DMS 273 (cell line): Measurements from ENCODE around the gene ADCK1.
"Not testable (repeated sequence)": the region's sequence is repeated elsewhere in the genome, so short reads cannot be mapped to it uniquely, and the experiment has no call there.

ENCODE experiments used
- DNase-seq: peaks from one replicate; lab custom pipeline; 2025; ENCODE audit not compliant: unreplicated experiment; lab: John Stamatoyannopoulos, UW

Gene ADCK1

DNA sequence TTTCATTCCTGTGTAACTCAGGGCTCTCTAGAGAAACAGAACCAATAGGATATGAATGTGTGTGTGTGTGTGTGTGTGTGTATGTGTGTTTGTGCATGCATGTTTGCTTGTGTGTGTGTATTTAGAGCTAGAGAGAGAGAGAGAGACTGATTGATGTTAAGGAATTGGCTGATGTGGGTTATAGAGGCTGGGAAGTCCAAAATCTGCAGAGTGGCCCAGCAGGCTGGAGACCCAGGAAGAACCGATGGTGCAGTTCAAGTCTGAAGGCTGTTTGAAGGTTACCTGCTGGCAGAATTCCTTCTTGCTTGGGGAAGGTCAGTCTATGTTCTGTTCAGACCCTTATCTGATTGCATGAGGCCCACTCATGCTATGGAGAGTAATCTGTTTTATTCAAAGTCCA, 64.7 kb downstream of the ADCK1 start:
- DNase-seq, result no peak

DNA sequence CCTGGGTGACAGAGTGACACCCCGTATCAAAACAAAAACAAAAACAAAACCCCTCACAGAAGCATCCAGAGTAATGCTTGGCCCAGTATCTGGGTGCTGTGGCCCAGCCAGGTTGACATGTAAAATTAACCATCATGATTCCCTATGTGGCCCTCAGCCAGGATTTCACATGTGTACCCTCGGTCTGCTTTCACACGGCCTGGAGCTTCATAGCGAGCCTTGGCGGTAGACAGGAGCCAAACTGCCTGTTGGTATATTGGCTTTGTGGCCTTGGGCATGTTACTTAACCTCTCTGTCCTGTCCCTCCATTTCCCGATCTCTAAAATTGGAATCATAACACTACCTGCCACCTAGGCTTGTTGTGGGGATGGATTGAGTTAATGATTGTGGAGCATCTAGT, 65.5 kb downstream of the ADCK1 start:
- no peak for DNase-seq

DNA sequence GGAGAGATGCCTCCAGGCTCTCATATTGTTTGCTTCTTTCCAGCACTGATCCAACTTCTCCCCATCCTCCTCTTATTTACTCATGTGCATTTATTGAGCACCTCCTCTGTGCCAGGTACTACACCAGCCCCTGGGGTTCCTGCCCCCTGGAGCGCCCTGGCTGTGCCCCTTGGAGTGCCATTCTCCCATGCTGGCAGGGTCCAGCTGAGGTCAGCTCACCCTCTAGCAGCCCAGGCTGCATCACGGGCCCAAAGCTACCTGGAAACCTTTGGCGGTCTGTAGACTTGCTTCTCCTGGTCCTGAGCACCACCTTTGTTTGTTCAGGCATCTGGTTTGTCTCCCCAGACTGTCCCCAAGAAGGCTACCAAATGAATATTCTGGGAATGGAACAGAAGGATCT, 67.0 kb downstream of the ADCK1 start:
- DNase-seq, result no peak

DNA sequence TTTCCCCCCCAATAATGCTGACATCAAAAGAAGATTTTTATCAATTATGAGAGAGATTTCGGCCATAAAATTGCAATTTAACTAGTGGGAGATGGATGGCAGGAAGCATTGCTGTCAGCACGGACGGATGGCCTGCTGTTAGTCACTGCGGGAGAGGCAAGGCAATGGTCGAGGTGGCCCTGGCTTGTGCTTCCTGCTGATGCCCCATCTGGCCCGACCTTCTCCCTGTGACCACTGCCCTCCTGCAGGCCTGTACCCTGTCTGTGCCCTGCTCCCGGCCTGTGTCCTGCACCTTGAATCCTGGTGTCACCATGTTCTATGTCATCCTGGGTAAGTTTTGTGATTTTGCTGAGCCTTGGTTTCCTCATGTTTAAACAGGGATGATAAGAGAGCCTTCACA, 67.6 kb downstream of the ADCK1 start:
- DNase-seq, result no peak

DNA sequence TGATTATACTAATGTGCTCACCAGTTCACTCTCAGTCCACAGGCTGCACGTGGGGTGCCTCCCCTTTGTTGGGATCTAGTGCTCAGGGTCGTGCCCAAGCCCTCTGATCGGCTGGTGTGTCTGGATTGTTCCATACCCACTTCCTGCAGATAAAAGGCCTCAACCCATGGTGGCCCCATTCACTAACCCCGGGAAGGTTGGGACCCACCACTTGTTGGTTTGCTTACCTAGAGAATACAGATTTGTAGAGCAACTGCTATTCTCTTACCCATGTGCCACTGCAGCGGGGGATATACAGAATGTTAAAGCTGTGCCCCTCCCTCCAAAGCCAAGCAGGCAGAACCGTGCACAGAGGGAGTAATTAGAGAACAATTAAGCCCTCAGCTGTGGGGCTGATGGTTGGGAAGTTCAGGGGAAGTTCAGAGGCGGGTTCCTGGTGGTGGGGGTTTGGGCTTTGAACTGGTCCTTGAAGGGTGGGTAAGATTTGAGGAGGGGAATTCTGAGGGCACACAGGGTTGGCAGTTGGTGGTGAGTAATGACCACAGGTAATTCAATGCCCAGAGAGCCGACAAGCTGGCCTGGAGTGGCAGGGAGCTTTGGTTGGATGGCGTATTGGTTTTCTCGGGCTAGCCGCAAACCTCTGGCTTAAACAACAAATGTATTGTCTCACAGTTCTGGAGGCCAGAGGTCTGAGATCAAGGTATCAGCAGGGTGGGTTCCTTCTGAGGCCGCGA, 68.8 kb downstream of the ADCK1 start:
- peak; percentile 60 for DNase-seq

DNA sequence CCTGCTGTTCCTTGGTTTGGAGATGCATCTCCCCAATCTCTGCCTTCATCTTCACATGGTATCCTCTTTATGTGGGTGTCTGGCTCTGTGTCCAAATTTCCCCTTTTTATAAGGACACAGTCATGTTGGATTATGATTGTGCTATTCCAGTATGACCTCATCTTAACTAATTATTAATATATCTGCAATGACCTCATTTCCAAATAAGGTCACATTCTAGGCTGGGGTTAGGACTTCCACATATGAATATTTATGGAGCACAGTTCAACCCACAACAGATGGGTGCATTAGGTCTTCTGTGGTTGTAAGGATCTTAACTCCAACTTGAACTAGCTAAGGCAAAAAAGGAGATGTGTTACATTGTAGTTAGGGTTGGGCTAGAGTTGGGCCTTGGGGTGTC, 69.4 kb downstream of the ADCK1 start:
- peak; percentile 72 for DNase-seq

DNA sequence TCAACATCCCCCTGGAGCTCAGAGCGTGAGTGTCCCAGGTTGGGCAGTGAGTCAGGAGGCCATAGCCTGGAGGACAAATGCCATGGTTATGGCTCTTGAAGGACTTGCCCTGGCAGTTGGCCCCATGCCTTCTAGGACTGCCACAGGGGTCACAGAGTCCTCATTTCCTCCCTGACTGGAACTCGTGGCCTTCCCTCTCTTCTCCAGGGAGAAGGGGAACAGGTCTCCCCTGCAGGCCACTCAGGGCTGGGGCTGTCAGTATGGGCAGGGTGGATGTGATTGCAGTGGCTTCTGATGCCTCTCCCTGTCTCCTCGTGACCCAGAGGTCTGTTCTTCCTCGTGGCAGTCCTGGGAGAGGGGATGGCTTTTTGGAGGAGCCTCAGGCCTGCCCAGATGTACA, 70.7 kb downstream of the ADCK1 start:
- DNase-seq, result no peak

DNA sequence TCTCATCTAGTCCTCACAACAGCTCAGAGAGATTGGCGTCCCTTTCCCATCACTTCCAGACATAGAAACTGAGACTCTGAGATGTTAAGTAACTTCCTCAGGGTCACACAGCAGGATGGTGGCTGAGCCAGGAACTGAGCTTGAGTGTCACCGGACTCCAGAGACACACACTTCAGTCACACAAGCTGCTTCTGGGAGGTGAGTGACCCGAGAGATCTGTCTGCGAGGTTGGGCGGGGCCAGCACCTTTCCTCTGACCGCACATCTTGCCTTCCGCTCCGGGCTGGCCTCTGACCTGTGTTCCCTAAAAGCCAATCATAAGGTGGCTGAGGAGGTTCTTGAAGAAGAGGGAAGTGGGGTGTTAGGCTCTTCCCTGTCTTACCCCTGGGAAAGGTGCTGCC, 72.2 kb downstream of the ADCK1 start:
- no peak for DNase-seq

DNA sequence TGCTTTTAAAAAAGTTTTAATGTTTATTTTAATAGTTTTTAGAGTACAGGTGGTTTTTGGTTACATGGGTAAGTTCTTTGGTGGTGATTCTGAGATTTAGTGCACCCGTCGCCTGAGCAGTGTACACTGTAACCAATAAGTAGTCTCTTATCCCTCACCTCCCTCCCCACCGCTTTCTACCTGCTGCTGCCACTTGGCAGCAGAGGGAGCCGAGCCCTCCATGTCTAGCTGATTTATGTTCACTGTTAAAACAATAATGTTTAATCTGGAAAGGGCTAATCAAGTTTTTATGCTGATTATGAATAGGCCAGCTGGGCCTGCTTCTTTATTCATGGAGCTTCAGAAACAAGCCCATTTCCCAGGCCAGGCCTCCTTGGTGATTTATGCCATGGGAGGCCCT, 73.1 kb downstream of the ADCK1 start:
- no peak for DNase-seq

DNA sequence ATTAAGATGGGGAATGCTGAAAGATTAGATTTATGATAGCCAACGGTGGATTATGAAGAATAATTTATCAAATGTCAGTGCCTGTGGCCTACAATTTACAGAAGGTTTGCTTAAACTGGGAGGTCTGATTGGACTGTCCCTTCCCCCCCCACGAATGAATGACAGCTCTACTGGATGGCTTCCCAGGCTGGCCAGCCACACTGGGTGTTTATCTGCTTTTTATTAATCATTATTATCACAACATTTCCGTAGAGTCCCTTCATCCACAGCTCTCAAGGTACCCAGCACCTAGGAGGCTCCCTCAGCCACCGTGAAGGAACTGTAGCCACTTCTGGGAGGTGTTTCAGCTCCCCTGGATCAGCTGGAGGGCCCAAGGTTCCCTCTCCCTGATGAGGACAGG, 78.9 kb downstream of the ADCK1 start:
- DNase-seq, result no peak

DNA sequence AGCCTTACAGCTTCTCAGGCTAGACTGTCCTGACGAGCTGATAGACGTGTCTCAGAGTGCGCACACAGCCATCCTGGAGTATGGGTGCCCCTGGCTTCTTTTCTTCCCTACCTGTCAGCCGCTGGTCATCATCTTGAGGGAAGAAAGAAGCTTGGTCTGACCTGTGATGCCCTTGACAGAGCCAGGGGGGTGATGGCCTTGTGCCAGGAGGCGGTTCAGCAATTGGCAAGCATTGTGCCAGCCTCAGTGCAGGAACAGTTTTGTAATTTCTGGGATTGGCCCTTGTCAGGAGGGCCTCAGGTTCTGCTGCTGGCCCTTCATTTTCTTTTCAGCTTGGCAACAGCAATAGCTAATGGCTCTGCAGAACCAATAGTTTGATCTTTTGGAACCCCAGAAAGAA, 80.1 kb downstream of the ADCK1 start:
- peak; percentile 19 for DNase-seq

DNA sequence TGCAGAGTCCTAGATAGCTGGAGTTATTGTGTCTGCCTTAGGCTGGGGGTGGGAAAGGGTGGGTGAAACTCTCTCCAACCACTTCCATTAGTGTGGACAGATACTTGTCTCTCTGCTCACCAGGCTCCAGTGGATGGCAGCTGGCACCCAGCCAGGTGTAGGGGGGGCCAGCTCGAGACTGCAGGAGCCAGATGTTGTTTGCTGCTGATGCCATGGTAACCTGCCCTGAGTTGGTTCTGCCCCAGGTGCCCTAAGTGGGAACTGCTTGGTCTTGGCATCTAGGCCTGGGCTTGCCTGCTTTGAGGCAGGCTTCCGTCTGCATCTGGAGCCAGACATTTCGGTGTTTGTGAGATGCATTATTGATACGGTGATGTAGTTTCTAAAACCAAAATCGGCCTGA, 82.2 kb downstream of the ADCK1 start:
- DNase-seq, result peak; percentile 96

DNA sequence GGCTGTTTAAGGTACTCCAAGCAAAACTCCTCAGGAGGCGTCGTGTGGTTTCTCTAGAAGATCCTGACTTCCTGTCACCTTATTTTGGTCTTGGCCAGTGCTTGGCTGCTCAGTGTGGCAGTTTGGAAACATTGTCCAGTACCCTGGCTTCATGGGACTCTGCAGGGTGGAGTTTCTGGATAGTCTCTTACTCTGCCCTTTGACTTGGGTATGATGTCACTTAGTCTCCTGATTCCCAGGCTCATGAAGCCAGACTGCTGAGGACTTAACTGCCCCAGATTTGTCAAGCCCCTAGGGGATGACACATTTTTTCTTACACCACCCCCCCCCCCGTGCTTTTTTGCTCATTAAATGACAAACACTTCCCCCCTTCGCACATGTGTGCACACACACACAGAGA, 82.7 kb downstream of the ADCK1 start:
- peak; percentile 51 for DNase-seq

DNA sequence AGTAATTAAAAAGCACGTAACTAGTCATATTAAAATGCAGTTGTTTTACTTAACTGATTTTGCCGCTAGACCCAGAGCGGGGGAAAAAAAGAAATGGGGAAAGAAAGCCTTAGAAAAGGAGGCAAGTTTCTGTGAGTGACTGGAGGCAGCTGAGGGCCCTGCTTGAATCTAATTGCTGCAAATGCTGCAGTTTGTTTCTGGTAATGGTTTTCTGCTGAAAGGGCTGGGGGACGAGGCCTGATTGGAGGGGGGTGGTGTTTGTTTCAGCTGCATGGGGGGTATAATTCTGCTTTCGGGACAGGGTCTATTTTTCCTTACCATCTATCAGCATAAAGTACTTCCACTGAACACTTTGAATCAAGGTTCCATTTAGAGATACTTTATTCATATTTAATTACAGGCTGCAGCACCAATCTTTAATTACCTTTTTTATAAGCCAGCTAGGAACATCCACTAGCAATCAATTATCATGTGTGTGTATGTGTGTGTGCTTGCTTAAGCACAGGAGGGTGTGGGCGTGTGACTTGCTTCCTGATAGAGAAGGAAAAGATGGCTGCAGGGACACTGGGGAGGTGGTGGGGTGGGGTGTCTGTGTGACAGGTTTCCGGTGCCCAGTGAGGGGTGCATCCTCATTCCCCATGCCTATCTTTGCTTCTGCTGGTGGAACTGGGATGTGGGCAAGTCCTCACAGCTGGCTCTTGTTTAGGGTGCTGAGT, 83.4 kb downstream of the ADCK1 start:
- peak; percentile 9 for DNase-seq

DNA sequence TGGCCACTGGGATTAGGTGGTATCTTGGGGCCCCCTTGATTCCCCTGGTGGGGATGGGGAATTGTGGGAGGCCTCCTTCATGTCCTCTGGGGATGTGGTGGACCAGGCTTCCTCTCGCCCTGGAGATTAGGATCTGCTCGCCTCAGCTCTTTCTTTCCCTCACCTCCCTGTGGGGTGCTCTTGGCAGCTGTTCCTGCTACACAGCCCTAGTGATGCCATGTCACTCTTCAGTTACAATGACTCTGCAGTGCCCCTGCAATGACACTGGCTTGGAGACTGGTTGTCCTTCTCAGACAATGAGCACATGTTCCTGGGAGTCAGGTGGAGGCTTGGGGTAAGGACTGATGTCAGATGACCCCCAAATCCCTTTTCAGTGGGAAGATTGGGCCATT, 83.9 kb downstream of the ADCK1 start:
- no peak for DNase-seq

DNA sequence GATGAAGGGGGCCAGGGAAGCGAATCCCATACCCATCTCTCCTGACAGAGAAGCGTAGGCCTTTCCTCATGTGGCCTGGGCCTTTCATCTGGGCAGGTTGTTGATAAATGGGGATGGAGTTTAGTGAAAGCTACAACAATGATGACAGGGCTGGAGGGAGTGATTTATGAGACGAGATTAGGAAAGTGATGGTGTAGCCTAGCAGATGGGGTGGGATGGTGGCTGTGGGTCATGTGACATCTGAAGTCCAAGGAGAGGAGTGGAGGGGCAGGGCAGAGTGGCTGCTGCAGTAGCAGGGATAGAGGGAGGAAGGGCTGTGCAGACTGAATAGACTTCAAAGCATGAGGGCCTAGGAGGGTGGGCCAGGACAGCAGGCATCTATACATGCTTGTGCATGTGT, 85.5 kb downstream of the ADCK1 start:
- peak; percentile 35 for DNase-seq

DNA sequence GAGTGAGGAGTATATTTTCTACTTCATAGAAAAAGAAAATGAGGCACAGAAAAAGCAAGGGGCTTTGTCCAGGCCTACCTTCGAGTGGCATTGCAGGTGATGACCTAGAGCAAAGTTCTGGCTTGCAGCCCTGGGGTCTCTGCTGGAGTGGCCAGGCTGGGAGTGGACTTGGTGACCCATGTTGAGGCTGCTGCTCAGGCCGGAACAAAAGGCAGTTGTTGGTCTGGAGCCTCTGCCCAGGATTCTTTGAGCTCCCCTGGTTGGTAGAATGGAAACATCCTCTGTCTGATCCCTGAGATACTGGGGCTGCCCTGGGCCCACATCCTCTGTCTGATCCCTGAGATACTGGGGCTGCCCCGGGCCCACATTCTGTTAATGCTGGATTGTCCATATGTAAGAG, 86.1 kb downstream of the ADCK1 start:
- no peak for DNase-seq

DNA sequence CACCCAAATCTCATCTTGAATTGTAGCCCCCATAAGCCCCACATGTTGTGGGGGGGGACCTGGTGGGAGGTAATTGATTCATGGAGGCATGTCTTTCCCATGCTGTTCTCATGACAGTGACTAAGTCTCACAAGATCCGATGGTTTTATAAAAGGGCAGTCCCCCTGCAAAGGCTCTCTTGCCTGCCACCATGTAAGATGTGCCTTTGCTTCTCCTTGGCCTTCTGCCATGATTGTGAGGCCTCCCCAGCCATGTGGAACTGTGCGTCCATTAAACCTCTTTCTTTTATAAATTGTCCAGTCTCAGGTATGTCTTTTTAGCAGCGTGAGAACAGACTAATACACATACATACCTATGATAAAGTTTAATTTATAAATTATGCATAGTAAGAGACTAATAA, 89.0 kb downstream of the ADCK1 start:
- not testable (repeated sequence) for DNase-seq

DNA sequence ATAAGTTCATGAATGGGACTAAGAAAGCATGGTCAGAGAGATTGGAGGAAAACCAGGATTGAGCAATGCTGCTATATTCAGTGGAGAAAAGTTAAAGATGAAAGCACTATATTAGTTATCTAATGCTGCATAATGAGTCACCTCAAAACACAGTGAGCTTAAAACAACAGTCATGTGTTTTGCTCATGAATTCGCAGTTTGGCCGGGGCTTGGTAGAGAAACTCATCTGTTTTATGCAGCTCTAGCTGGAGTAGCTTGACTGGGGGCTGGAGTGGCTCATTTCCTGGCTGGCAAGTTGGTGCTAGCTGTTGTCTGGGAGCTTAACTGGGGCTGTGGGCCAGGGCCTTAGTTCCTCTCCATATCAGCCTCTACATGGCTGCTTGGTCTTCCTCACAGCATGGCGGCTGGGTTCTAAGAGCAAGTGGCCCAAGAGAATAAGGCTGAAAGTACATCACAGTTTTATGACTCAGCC, 90.1 kb downstream of the ADCK1 start:
- DNase-seq, result no peak

DNA sequence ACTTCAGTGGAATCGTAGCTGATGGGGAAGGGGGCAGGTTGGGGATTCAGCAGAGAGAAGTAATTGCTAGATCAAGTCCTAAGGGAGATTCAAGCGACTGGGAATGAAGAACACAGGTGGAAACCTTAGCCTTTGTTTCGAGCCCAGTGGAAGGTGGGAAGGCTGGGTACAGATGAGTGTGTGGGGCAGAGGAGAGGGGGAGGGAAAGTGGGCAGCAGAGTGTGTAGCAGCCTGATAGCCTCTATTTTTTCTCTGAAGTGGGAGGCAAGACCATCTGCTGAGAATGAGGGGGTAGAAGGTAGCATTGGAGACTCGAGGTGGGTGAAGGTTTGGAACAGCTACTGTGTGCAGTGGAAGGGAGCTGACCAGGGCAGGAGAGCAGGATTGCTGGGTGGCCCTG, 91.0 kb downstream of the ADCK1 start:
- no peak for DNase-seq

DNA sequence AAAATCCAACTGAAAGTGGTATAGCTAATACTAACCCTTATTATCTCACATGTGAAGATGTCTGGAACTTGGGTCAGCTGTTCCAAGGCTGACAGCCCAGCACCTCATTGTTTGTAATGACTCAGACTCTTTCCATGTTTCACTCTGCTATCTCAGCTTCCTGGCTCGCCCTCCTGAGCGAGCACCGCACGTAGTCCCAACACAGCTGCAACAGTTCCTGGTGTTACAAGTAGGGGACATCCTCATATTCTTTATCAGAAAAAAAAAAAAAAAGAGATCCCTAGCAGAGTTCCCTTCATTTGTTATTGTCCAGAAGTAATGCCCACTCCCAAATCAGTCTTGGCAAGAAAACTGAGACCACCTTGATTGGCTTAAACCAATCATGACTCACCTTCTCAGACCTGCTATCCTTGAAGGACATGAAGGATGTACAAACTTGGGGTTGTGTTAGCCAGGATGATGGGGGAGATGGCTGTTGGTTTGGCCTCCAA, 92.5 kb downstream of the ADCK1 start:
- no peak for DNase-seq

DNA sequence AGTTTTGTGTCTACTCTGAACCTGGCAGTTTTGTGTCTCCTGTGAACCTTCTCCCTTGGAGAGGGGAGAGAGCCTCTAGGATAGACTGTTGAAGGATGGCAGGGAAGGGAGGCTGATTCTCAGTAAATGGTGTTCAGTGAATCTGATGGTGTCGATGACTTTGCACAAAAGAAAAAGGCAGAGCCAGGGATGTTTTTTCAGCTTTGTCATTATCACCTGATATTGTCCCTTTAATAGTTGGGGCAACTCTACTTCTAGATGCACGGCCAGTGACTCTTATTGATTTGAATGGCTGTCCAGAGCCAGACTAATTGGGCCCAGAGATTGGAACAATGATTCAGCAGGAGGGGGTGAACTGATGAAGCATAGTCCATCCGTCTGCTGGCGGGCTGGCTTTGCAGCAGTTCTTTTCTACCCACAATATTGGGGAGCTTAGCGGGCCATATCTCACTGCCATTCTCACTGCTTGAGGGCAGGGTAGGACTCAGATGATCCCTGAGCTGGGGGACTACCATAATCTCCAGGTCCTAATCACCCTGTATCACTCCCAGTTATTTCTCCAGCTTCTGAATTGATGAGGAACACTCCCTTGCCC, 93.1 kb downstream of the ADCK1 start:
- no peak for DNase-seq
